Type B pancreatic cell (in vitro differentiated cells): ENCODE data around the gene THADA. TPM values are rescaled to one million over a fixed set of nuclear protein-coding genes. Genes with fewer than 3 reads are reported as not detected.

Experiments used
- DNase-seq: peaks from one replicate; pipeline ENCODE4 v3.0.0; 2021; ENCODE audit warnings: mixed read lengths; ENCODE audit not compliant: unreplicated experiment; ENCODE audit errors: extremely low spot score
- H3K27ac Mint-ChIP-seq: 2 replicates; pipeline ENCODE4 v1.8.0; 2021; ENCODE audit warnings: mild to moderate bottlenecking, mixed read lengths
- H3K27me3 Mint-ChIP-seq: 2 replicates; pipeline ENCODE4 v1.8.0; 2021; ENCODE audit warnings: mixed read lengths
- H3K36me3 Mint-ChIP-seq: 2 replicates; pipeline ENCODE4 v1.8.0; 2021; ENCODE audit warnings: mixed read lengths
- H3K4me1 Mint-ChIP-seq: one replicate; pipeline ENCODE4 v1.8.0; 2021; ENCODE audit warnings: mixed read lengths; ENCODE audit not compliant: unreplicated experiment
- H3K4me3 Mint-ChIP-seq: 2 replicates; pipeline ENCODE4 v1.8.0; 2021; ENCODE audit warnings: mild to moderate bottlenecking, mixed read lengths
- H3K9me3 Mint-ChIP-seq: 2 replicates; pipeline ENCODE4 v1.8.0; 2021; ENCODE audit warnings: mixed read lengths
- CTCF ChIP-seq: fragments of 200-600 bp; sonication (generic); conservative IDR thresholded peaks from 2 replicates; pipeline ENCODE4 v1.5.0; 2021; ENCODE audit warnings: antibody characterized with exemption, mild to moderate bottlenecking
- total RNA-seq: library from RNA; stranded (reverse); gene quantifications from 2 replicates; pipeline ENCODE4 v1.2.1, GENCODE V29; 2021; ENCODE audit warnings: low replicate concordance

The THADA gene
- total RNA-seq, 1 donor from 2014 or later: 35.6 TPM

DNA sequence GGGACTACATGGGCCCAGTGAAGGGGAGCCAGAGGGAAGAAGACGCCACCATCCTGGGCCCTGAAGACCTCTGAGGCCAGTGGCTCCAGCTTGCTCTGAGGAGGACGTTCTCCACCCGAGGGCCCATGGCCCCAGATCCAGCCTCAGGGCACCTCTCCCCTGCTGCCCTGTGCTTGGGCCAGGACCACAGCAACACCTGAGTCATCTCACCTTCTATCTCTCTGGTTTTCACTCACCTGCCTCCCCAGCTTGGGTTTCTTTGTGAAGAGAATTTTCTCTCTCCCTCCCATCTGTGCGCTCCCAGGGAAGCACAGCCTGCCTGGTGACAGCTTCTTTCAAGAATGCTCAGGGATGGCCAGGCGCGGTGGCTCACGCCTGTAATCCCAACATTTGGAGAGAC lies 389.2 kb downstream of the THADA start:
- peaks cover 31% of the 10 kb centered on the region for H3K4me1 Mint-ChIP-seq
- H3K4me3 Mint-ChIP-seq: no peak overlapping the region
- H3K9me3 Mint-ChIP-seq: no peaks in the 10 kb centered on the region
- no peaks in the 10 kb centered on the region for H3K36me3 Mint-ChIP-seq
- no peaks in the 10 kb centered on the region for H3K27me3 Mint-ChIP-seq
- peak overlapping the region; percentile 63 for H3K27ac Mint-ChIP-seq
- TF ChIP-seq CTCF: no peak
- no peak for DNase-seq

DNA sequence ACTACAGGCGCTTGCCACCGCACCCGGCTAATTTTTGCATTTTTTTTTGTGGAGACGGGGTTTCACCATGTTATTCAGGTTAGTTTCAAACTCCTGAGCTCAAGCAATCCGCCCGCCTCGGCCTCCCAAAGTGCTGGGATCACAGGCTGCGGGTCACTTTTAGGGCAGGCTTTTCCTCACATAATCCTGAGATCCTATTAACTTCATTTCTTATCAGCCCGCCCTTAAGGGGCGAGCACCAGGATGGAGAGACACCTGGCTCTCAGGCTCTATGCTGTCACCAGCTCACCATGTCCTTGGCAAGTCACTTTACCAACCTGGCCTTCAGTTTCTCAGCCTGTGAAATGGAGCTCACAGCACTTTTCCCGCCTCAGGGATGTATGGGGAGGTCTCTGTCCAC lies 392.5 kb downstream of the THADA start:
- no peak for TF ChIP-seq CTCF
- Mint-ChIP-seq H3K4me1 (peaks cover 20% of the 10 kb centered on the region), H3K27ac (no peak overlapping the region), H3K9me3 (no peaks in the 10 kb centered on the region), H3K27me3 (no peaks in the 10 kb centered on the region), H3K4me3 (no peak overlapping the region), H3K36me3 (no peaks in the 10 kb centered on the region)
- no peak for DNase-seq

- Mint-ChIP-seq H3K27ac (no peak overlapping the region), H3K4me1 (peaks cover 16% of the 10 kb centered on the region), H3K36me3 (no peaks in the 10 kb centered on the region), H3K9me3 (no peaks in the 10 kb centered on the region), H3K4me3 (no peak overlapping the region), H3K27me3 (no peaks in the 10 kb centered on the region)
- no peak for DNase-seq
- TF ChIP-seq CTCF: no peak
Observed at GRCh38 chr2:43202289-43202688, 393.5 kb downstream of the THADA start.

DNA sequence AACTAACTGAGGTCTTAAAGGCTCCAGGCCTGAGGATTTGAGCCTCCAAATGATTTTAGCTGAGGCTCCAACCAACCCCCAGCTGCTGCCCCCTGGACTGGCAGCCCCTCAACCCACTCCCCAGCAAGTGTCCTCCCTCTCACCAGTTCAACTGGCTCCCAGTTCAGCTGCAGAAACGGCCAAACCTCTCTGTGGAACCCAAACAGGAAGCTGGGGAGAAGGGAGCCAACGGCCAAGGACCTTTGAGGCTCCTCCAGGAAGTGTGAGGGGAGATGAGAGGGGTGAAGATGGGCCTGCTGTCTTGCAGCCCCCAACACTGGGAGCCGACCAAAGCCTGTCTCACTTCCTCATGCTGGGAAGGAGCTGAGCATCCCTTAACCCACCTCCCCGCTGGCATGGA lies 394.3 kb downstream of the THADA start:
- Mint-ChIP-seq H3K27ac (no peak overlapping the region), H3K4me3 (no peak overlapping the region), H3K27me3 (no peaks in the 10 kb centered on the region), H3K36me3 (no peaks in the 10 kb centered on the region), H3K4me1 (peaks cover 22% of the 10 kb centered on the region), H3K9me3 (no peaks in the 10 kb centered on the region)
- no peak for DNase-seq
- no peak for TF ChIP-seq CTCF

DNA sequence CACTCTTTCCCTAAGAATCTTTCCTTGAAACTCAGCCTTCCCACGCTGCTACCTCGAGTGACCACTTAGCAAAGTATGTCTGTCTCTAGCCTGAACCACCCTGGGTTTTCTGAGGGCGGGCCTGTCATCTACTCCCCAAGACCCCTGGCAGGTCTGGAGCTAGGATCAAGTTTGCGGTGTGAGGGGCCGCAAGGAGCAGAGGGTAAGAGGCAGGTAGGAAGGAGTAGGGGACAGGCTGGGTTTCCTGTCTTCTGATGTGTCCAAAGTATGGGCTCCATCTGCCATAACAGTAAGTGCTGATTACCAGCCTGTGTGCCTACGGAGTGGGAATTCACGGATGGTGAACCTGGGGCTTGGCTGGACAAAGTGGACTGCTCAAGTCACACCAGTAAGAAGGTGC lies 394.8 kb downstream of the THADA start:
- Mint-ChIP-seq H3K27me3 (no peaks in the 10 kb centered on the region), H3K9me3 (no peaks in the 10 kb centered on the region), H3K27ac (no peak overlapping the region), H3K36me3 (no peaks in the 10 kb centered on the region), H3K4me3 (no peak overlapping the region), H3K4me1 (peaks cover 20% of the 10 kb centered on the region)
- no peak for DNase-seq
- no peak for TF ChIP-seq CTCF
